ENCODE measurements around the gene SAMD14.
"Not testable (repeated sequence)": the region's sequence is repeated elsewhere in the genome, so short reads cannot be mapped to it uniquely, and the experiment has no call there.

SAMD14 gene

GRCh38 chr17:50070908-50071680, 58.9 kb downstream of the SAMD14 start:
- no peak for DNase-seq

DNA sequence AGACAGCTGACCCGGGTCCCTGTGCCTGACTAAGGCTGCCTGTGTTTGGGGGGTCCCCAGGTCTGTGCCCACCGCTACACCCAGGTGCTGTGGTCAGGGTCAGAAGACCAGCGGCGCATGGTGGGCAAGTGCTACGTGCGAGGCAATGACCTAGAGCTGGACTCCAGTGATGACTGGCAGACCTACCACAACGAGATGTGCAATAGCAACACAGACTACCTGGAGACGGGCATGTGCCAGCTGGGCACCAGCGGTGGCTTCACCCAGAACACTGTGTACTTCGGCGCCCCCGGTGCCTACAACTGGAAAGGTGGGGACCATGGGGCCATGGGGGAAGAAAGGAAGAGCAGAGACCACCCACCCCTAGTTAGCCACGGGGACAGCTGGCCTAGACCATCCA, 62.0 kb downstream of the SAMD14 start:
- no peak for DNase-seq

GRCh38 chr17:50066995-50067394, 63.0 kb downstream of the SAMD14 start:
- no peak for DNase-seq

DNA sequence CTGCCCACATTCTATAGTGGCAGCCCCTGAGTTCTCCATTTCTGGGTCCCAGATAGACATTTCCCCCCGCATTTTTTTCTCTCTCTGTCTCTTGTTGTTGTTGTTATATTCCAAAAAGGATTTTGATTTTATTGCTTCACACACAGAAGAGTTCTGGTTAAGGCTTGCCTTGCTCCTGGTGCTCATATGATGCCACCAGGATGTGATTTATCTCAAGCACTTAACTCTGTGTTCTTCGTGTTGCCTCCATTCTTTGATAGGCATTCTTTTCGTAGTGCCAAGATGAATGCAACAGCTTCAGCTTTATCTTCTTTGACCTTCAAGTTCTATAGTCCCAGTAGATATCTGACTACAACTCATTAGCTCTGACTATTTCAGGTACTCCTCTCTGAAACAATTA, 64.9 kb downstream of the SAMD14 start:
- DNase-seq, result no peak

- DNase-seq, result no peak
Observed at GRCh38 chr17:50064253-50065001, 65.5 kb downstream of the SAMD14 start.

DNA sequence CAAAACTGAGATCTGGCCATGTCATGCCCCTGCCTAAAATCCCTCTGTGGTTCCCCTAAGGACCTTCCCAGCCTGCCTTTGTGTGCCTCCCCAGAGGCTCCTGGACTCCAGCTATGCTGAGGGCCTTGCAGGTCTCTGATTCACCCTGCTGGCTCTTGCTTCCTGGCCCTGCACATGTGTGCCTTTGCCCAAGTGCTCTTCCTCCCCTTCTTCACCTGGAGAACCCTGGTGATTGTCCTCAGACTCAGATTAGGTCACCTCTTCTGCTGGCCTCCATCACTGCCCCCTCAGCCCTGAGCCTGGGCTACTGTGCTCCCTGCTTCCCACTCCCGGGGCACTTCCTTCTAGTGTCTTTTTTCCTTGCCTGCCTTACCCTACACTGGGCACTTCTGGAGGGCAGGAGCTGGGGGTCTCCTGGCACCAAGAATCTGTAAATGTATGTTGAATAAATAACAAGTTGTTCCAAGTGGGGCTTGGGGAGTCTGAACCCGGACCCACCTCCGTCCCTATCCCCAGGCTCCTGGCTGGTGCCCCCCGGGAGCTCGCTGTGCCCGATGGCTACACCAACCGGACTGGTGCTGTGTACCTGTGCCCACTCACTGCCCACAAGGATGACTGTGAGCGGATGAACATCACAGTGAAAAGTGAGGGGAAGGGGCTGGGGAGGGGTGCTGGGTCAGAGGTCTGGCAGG, 66.3 kb downstream of the SAMD14 start:
- DNase-seq, result no peak

- no peak for DNase-seq
Observed at GRCh38 chr17:50062293-50063243, 67.4 kb downstream of the SAMD14 start.

DNA sequence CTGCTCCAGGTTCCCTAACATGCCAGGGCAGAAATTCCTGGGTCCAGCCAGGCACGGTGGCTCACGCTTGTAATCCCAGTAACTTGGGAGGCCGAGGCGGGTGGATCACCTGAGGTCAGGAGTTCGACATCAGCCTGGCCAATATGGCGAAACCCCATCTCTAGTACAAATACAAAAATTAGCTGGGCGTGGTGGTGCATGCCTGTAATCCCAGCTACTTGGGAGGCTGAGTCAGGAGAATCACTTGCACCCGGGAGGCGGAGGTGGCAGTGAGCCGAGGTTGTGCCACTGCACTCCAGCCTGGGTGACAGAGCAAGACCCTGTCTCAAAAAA, 68.3 kb downstream of the SAMD14 start:
- not testable (repeated sequence) for DNase-seq

GRCh38 chr17:50060951-50061712, 68.8 kb downstream of the SAMD14 start:
- no peak for DNase-seq

All from NCI-H187 treated with DMSO at 0.1 percent for 48 hours (cell line).